HL-60 (cell line): ENCODE data around the gene MACROD2.

Source experiments
- CTCF ChIP-seq: IDR thresholded peaks from one replicate; pipeline ENCODE4 v1.5.1; 2011; ENCODE audit warnings: low read length, control low read depth, inconsistent platforms; ENCODE audit not compliant: insufficient read depth
- POLR2AphosphoS5 ChIP-seq: IDR thresholded peaks from 2 replicates; pipeline ENCODE4 v1.6.1; 2012; ENCODE audit warnings: low read depth
- SPI1 ChIP-seq: IDR thresholded peaks from 2 replicates; pipeline ENCODE4 v1.6.1; 2012; ENCODE audit warnings: low read depth, mild to moderate bottlenecking, borderline replicate concordance

GRCh38 chr20:14667226-14667625, 671.9 kb downstream of the MACROD2 start:
- TF ChIP-seq CTCF, result no peak
- no peak for TF ChIP-seq POLR2AphosphoS5
- no peak for TF ChIP-seq SPI1
